Mesothelial cell of epicardium (in vitro differentiated cells): ENCODE data around the gene GNPTAB. TPM values are rescaled to one million over a fixed set of nuclear protein-coding genes. Genes with fewer than 3 reads are reported as not detected.

Experiments used
- DNase-seq, 2 experiments: peaks; one replicate each; pipeline ENCODE4 v3.0.0; 2021; ENCODE audit warnings: low spot score in 2 of 2; ENCODE audit not compliant: unreplicated experiment in 2 of 2
- H3K27ac Mint-ChIP-seq: 2 replicates; pipeline ENCODE4 v1.8.0; 2021; ENCODE audit warnings: mixed read lengths
- H3K27me3 Mint-ChIP-seq: 2 replicates; pipeline ENCODE4 v1.8.0; 2021; ENCODE audit warnings: low read depth, mixed read lengths
- H3K36me3 Mint-ChIP-seq: 2 replicates; pipeline ENCODE4 v1.8.0; 2021; ENCODE audit warnings: mixed read lengths
- H3K4me1 Mint-ChIP-seq: 2 replicates; pipeline ENCODE4 v1.8.0; 2021; ENCODE audit warnings: mixed read lengths
- H3K4me3 Mint-ChIP-seq: 2 replicates; pipeline ENCODE4 v1.8.0; 2021; ENCODE audit warnings: mild to moderate bottlenecking, moderate library complexity, mixed read lengths
- H3K9me3 Mint-ChIP-seq: 2 replicates; pipeline ENCODE4 v1.8.0; 2021; ENCODE audit warnings: mixed read lengths
- CTCF ChIP-seq: fragments of 200-600 bp; sonication (generic); IDR thresholded peaks from one replicate; pipeline ENCODE4 v1.5.0; 2021; ENCODE audit warnings: antibody characterized with exemption; ENCODE audit not compliant: unreplicated experiment
- total RNA-seq: library from RNA; stranded (reverse); gene quantifications from 3 replicates; pipeline ENCODE4 v1.2.1, GENCODE V29; 2021

The GNPTAB gene
- total RNA-seq, 1 donor from 2014 or later = 35.9 TPM

- Mint-ChIP-seq H3K4me1 (peaks cover 31% of the 10 kb centered on the region), H3K4me3 (no peak overlapping the region), H3K27me3 (peaks cover 2% of the 10 kb centered on the region), H3K27ac (no peak overlapping the region), H3K9me3 (no peaks in the 10 kb centered on the region), H3K36me3 (no peaks in the 10 kb centered on the region)
- DNase-seq = no peak
- TF ChIP-seq CTCF = no peak
These were observed 130.4 kb downstream of the GNPTAB start for GRCh38 chr12:101700299-101700820.

GRCh38 chr12:101698800-101699347, 131.9 kb downstream of the GNPTAB start:
- peak overlapping the region; percentile 86 for H3K4me3 Mint-ChIP-seq
- no peak for DNase-seq
- H3K36me3 Mint-ChIP-seq = no peaks in the 10 kb centered on the region
- H3K27ac Mint-ChIP-seq = peak overlapping the region; percentile 83
- H3K27me3 Mint-ChIP-seq = peaks cover 5% of the 10 kb centered on the region
- H3K4me1 Mint-ChIP-seq = peaks cover 31% of the 10 kb centered on the region
- TF ChIP-seq CTCF = no peak
- no peaks in the 10 kb centered on the region for H3K9me3 Mint-ChIP-seq

- no peaks in the 10 kb centered on the region for H3K9me3 Mint-ChIP-seq
- H3K27me3 Mint-ChIP-seq = peaks cover 5% of the 10 kb centered on the region
- no peak for DNase-seq
- no peaks in the 10 kb centered on the region for H3K36me3 Mint-ChIP-seq
- peak overlapping the region; percentile 86 for H3K4me3 Mint-ChIP-seq
- no peak for TF ChIP-seq CTCF
- H3K4me1 Mint-ChIP-seq = peaks cover 31% of the 10 kb centered on the region
- peak overlapping the region; percentile 83 for H3K27ac Mint-ChIP-seq
These were observed 132.6 kb downstream of the GNPTAB start for GRCh38 chr12:101697930-101698799.

GRCh38 chr12:101697197-101697929, 133.4 kb downstream of the GNPTAB start, which contains the start of gene CHPT1:
Gene CHPT1, plus strand, starts transcription at chr12:101697640. Its CDS starts 222 bp downstream, at chr12:101697862.
- TF ChIP-seq CTCF = no peak
- peaks cover 24% of the 10 kb centered on the region for H3K4me1 Mint-ChIP-seq
- no peaks in the 10 kb centered on the region for H3K36me3 Mint-ChIP-seq
- H3K9me3 Mint-ChIP-seq = no peaks in the 10 kb centered on the region
- peak; percentile 37 to 69 for DNase-seq
- H3K27ac Mint-ChIP-seq = peak within 1 kb of the TSS; percentile 83
- peak within 1 kb of the TSS; percentile 86 for H3K4me3 Mint-ChIP-seq
- peaks cover 5% of the 10 kb centered on the region for H3K27me3 Mint-ChIP-seq
